ENCODE measurements around the gene ABTB2.
A peak's percentile ranks its signal among the peaks of the same experiment; 100 is the strongest.

The ABTB2 gene

GRCh38 chr11:34155057-34155756 lies 202.6 kb downstream of the ABTB2 start:
- TF ChIP-seq CTCF (IDR thresholded peaks at IDR 0.05; ENCODE audit: extremely low read depth, missing control alignments) = no peak
- no peak for DNase-seq (ENCODE audit: low spot score)

DNA sequence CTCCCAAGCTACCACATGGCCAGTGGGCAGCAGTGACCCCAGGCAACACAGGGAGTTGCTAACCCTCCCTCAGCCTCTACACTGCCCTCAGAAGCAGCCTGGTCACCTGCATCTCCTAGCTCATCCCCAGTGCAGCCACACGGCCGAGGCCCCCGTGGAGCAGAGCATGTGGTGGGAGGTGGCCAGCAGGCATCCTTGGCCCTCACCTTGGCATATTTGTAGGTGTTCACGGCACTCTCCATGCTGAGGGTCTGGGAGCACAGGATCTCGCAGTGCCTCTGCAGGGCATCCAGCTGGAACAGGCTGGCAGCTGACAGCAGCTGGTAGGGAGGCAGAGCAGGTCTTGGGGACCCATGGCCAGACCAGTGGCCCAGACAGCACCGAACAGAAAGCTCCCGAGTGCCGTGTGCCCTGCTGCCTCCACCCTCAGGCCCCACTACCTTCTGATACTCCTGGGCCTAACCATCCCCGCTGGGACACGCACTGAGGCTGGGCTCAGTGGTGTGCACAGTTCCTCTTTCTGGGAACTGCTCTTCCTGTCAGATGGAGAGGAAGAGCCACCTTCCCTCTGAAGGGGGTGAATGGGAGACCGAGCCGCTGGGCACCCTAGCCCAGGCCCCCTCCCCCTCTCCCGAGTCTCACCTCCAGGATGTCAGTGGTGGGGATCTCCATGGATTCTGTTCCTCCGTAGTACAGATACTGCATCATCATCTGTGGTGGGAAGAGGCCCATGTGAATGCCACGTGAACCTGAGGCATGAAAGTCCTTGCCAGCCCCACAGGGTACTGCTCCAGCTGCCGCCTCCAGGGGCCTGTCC lies 203.5 kb downstream of the ABTB2 start:
- no peak for TF ChIP-seq CTCF (IDR thresholded peaks at IDR 0.05; ENCODE audit: extremely low read depth, missing control alignments)
- peak; percentile 54 for DNase-seq (ENCODE audit: low spot score)

- no peak for DNase-seq (ENCODE audit: low spot score)
- no peak for TF ChIP-seq CTCF (IDR thresholded peaks at IDR 0.05; ENCODE audit: extremely low read depth, missing control alignments)
These were observed 205.6 kb downstream of the ABTB2 start for GRCh38 chr11:34151916-34152845.

GRCh38 chr11:34151166-34151565 lies 206.6 kb downstream of the ABTB2 start:
- no peak for TF ChIP-seq CTCF (IDR thresholded peaks at IDR 0.05; ENCODE audit: extremely low read depth, missing control alignments)

GRCh38 chr11:34150494-34151151 lies 207.2 kb downstream of the ABTB2 start:
- TF ChIP-seq CTCF (IDR thresholded peaks at IDR 0.05; ENCODE audit: extremely low read depth, missing control alignments) = no peak
- no peak for DNase-seq (ENCODE audit: low spot score)

More at GRCh38 chr11:34151166-34151565, 206.6 kb downstream of the ABTB2 start:
- no peak for DNase-seq (ENCODE audit: low spot score)

DNA sequence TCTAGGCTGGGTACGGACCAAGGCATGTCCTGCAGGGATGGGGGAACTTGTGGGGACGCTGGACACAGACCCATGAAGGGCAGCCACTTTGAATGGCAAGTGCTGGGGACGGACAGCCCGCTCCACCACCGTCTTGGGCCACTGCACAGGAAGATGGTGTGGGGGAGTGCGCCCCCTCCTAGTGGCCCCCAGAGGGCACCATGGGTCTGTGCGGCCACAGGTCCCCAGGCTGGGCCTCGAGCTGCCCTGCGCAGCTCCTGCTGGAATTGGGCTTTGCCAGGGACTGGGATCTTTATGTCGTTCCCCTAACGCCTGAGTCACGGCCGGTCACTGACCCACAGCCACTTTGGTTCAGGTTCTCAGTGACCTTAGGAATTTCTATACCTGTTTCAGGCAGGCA lies 208.0 kb downstream of the ABTB2 start:
- DNase-seq (ENCODE audit: low spot score) = no peak
- no peak for TF ChIP-seq CTCF (IDR thresholded peaks at IDR 0.05; ENCODE audit: extremely low read depth, missing control alignments)

Measured in GM20000 (cell line).